Keratinocyte (primary cell): ENCODE results near the gene SLC12A3. TPM values are rescaled to one million over a fixed set of nuclear protein-coding genes. Genes with fewer than 3 reads are reported as not detected.

Source experiments
- DNase-seq: peaks from one replicate; pipeline ENCODE4 v3.0.0-alpha.2; 2011; ENCODE audit warnings: low read depth, missing footprints, low spot score
- FAIRE-seq: peaks from 2 replicates; lab custom pipeline; 2011; peaks lifted over from hg19 to GRCh38; lab: Jason Lieb, UNC
- H2AFZ ChIP-seq: 2 replicates; pipeline ENCODE4 v1.6.0; 2012; ENCODE audit warnings: low read length, control low read depth, inconsistent platforms; ENCODE audit not compliant: control insufficient read depth
- H3K27ac ChIP-seq: 2 replicates; pipeline ENCODE4 v1.5.1; 2011; ENCODE audit warnings: low read length; ENCODE audit not compliant: control insufficient read depth, insufficient read depth
- H3K27me3 ChIP-seq: 3 replicates; pipeline ENCODE4 v1.6.0; 2011; ENCODE audit warnings: low read length; ENCODE audit not compliant: control insufficient read depth, insufficient read depth; ENCODE audit errors: extremely low read depth
- H3K36me3 ChIP-seq, 2 experiments: 2 replicates in 1 of 2; 3 replicates in 1 of 2; pipeline ENCODE4 v1.5.1; 2011; ENCODE audit warnings: low read length in 2 of 2, mild to moderate bottlenecking in 1 of 2; ENCODE audit not compliant: control insufficient read depth in 2 of 2, insufficient read depth in 2 of 2; ENCODE audit errors: extremely low read depth in 1 of 2
- H3K4me1 ChIP-seq: 3 replicates; pipeline ENCODE4 v1.5.1; 2011; ENCODE audit warnings: low read length; ENCODE audit not compliant: control insufficient read depth, insufficient read depth; ENCODE audit errors: extremely low read depth
- H3K4me2 ChIP-seq: 3 replicates; pipeline ENCODE4 v1.6.0; 2011; ENCODE audit warnings: low read depth, low read length; ENCODE audit not compliant: control insufficient read depth, insufficient read depth; ENCODE audit errors: extremely low read depth
- H3K4me3 ChIP-seq, 3 experiments: fragments of 200-600 bp in 1 of 3; sonication (generic) in 1 of 3; 2 replicates in 2 of 3; 3 replicates in 1 of 3; pipeline ENCODE4 v1.5.1; 2011 to 2016; ENCODE audit warnings: low read length in 3 of 3, mild to moderate bottlenecking in 3 of 3, control low read depth in 2 of 3, inconsistent platforms in 1 of 3, low read depth in 1 of 3, mixed read lengths in 1 of 3, mixed run types in 1 of 3, moderate library complexity in 1 of 3; ENCODE audit not compliant: control insufficient read depth in 2 of 3, insufficient read depth in 2 of 3; ENCODE audit errors: extremely low read depth in 1 of 3
- H3K79me2 ChIP-seq: 2 replicates; pipeline ENCODE4 v1.6.0; 2012; ENCODE audit warnings: low read length; ENCODE audit not compliant: control insufficient read depth, insufficient read depth
- H3K9ac ChIP-seq: 3 replicates; pipeline ENCODE4 v1.6.0; 2011; ENCODE audit warnings: low read length; ENCODE audit not compliant: control insufficient read depth, insufficient read depth; ENCODE audit errors: extremely low read depth
- H3K9me1 ChIP-seq: 3 replicates; pipeline ENCODE4 v1.6.0; 2011; ENCODE audit warnings: low read length; ENCODE audit not compliant: control insufficient read depth, insufficient read depth; ENCODE audit errors: extremely low read depth
- H3K9me3 ChIP-seq: 2 replicates; pipeline ENCODE4 v1.5.1; 2012; ENCODE audit warnings: low read depth, low read length; ENCODE audit not compliant: control insufficient read depth
- H4K20me1 ChIP-seq: 3 replicates; pipeline ENCODE4 v1.6.0; 2011; ENCODE audit warnings: low read length; ENCODE audit not compliant: control insufficient read depth, insufficient read depth; ENCODE audit errors: extremely low read depth
- EZH2 ChIP-seq: IDR thresholded peaks from one replicate; pipeline ENCODE4 v1.6.1; 2012; ENCODE audit warnings: inconsistent platforms, mild to moderate bottlenecking, low read length, moderate library complexity
- dilution Hi-C: fragments of 300-500 bp; cut with MboI; formaldehyde crosslinking; loops from one replicate; pipeline ENCODE4 v1.7.0; 2020; ENCODE audit warnings: low sequenced_read_pairs; ENCODE audit not compliant: extremely low pct_ligation_motif_present
- polyA plus RNA-seq, 5 experiments: library from polyadenylated mRNA; depleted of rRNA in 3 of 5; stranded (reverse) in 3 of 5; stranded (forward) in 1 of 5; unstranded in 1 of 5; fragments of >200 nt; gene quantifications; 1 replicate in 1 of 5; 2 replicates in 3 of 5; 3 replicates in 1 of 5; pipeline versions ENCODE4 v1.2.1 to v1.2.3, GENCODE V29; 2011 to 2012; ENCODE audit warnings: missing spikeins in 2 of 5, low read depth in 1 of 5, low replicate concordance in 1 of 5
- TF ChIP-seq, protein P1 (sequence below), 3 experiments: IDR thresholded peaks in 1 of 3; conservative IDR thresholded peaks in 1 of 3; optimal IDR thresholded peaks in 1 of 3; 2 replicates in 2 of 3; 3 replicates in 1 of 3; pipeline versions ENCODE3 to v1.5.1; 2011; ENCODE audit warnings: low read length in 3 of 3, mild to moderate bottlenecking in 3 of 3, moderate library complexity in 2 of 3, control low read depth in 1 of 3, inconsistent platforms in 1 of 3; ENCODE audit not compliant: insufficient read depth in 2 of 3; ENCODE audit errors: extremely low read depth in 1 of 3

SLC12A3 gene
- polyA plus RNA-seq, 1 donor (not counting 4 experiments of a cell fraction or from before 2014, with no cell fraction given): not detected

DNA sequence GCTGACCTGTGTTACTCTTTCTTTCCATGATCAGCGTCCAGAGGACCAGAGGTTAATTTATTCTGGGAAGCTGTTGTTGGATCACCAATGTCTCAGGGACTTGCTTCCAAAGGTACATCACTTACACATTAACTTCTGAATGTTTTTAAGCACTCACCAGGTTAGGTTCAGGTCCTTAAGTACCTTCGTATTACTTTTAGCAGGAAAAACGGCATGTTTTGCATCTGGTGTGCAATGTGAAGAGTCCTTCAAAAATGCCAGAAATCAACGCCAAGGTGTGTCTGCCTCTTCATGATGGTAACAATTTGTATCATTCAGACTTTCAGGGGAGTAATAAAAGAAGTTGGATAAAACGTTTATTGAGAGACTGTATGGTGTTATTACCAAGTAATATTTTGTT is 70.2 kb downstream of the SLC12A3 start:
- dilution Hi-C loops: no loop called here
- Histone ChIP-seq H3K27me3 (no peaks in the 10 kb centered on the region), H3K4me3 (peak overlapping the region in 2 of 3 experiments; percentile 18 to 64), H3K9ac (peak overlapping the region; percentile 24), H3K79me2 (peaks cover 37% of the 10 kb centered on the region), H3K4me1 (peaks cover 21% of the 10 kb centered on the region), H3K9me3 (no peaks in the 10 kb centered on the region), H2AFZ (no peak overlapping the region), H4K20me1 (peaks cover 37% of the 10 kb centered on the region), H3K9me1 (no peaks in the 10 kb centered on the region), H3K36me3 (peaks cover 24 to 50% of the 10 kb centered on the region in 2 experiments), H3K4me2 (peak overlapping the region; percentile 88), H3K27ac (peak overlapping the region; percentile 8)
- FAIRE-seq: no peak
- TF ChIP-seq, protein P1, sequence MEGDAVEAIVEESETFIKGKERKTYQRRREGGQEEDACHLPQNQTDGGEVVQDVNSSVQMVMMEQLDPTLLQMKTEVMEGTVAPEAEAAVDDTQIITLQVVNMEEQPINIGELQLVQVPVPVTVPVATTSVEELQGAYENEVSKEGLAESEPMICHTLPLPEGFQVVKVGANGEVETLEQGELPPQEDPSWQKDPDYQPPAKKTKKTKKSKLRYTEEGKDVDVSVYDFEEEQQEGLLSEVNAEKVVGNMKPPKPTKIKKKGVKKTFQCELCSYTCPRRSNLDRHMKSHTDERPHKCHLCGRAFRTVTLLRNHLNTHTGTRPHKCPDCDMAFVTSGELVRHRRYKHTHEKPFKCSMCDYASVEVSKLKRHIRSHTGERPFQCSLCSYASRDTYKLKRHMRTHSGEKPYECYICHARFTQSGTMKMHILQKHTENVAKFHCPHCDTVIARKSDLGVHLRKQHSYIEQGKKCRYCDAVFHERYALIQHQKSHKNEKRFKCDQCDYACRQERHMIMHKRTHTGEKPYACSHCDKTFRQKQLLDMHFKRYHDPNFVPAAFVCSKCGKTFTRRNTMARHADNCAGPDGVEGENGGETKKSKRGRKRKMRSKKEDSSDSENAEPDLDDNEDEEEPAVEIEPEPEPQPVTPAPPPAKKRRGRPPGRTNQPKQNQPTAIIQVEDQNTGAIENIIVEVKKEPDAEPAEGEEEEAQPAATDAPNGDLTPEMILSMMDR (optimal IDR thresholded peaks at IDR 0.05 in 1 of 3, IDR thresholded peaks at IDR 0.05 in 1 of 3, conservative IDR thresholded peaks at IDR 0.05 in 1 of 3; ENCODE audit: extremely low read depth in 1 of 3, insufficient read depth in 2 of 3, low read length in 3 of 3): no peak
- no peak for TF ChIP-seq EZH2
- no peak for DNase-seq

DNA sequence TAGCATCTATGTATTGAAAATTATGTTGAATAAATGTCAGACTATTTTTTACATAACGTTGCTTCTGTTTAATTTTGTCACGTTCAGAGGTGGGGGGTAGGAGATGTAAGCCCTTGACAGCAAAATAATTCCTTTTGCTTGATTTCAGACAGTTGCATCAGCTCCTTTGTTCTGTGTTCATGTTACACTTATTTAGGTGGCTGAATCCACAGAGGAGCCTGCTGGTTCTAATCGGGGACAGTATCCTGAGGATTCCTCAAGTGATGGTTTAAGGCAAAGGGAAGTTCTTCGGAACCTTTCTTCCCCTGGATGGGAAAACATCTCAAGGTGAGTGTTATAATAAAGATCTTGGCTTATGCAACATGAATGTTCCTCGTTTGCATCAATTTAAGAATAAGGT is 71.5 kb downstream of the SLC12A3 start:
- no peak overlapping the region for H3K4me2 ChIP-seq
- dilution Hi-C loops: no loop called here
- no peak for DNase-seq
- no peak for FAIRE-seq
- no peaks in the 10 kb centered on the region for H3K9me3 ChIP-seq
- H3K4me1 ChIP-seq: peaks cover 16% of the 10 kb centered on the region
- no peaks in the 10 kb centered on the region for H3K27me3 ChIP-seq
- no peaks in the 10 kb centered on the region for H3K9me1 ChIP-seq
- no peak overlapping the region for H3K4me3 ChIP-seq
- peaks cover 26 to 57% of the 10 kb centered on the region in 2 experiments for H3K36me3 ChIP-seq
- H3K9ac ChIP-seq: no peak overlapping the region
- peaks cover 37% of the 10 kb centered on the region for H3K79me2 ChIP-seq
- no peak overlapping the region for H3K27ac ChIP-seq
- TF ChIP-seq, protein P1 (optimal IDR thresholded peaks at IDR 0.05 in 1 of 3, IDR thresholded peaks at IDR 0.05 in 1 of 3, conservative IDR thresholded peaks at IDR 0.05 in 1 of 3; ENCODE audit: extremely low read depth in 1 of 3, insufficient read depth in 2 of 3, low read length in 3 of 3): no peak
- TF ChIP-seq EZH2: no peak
- H4K20me1 ChIP-seq: peaks cover 41% of the 10 kb centered on the region
- H2AFZ ChIP-seq: no peak overlapping the region
